HL-60 (cell line): ENCODE measurements around the gene HDAC9.

ENCODE experiments used
- POLR2AphosphoS5 ChIP-seq: IDR thresholded peaks from 2 replicates; pipeline ENCODE4 v1.6.1; 2012; ENCODE audit warnings: low read depth
- TF ChIP-seq, protein P1 (sequence below): IDR thresholded peaks from one replicate; pipeline ENCODE4 v1.5.1; 2011; ENCODE audit warnings: low read length, control low read depth, inconsistent platforms; ENCODE audit not compliant: insufficient read depth

DNA sequence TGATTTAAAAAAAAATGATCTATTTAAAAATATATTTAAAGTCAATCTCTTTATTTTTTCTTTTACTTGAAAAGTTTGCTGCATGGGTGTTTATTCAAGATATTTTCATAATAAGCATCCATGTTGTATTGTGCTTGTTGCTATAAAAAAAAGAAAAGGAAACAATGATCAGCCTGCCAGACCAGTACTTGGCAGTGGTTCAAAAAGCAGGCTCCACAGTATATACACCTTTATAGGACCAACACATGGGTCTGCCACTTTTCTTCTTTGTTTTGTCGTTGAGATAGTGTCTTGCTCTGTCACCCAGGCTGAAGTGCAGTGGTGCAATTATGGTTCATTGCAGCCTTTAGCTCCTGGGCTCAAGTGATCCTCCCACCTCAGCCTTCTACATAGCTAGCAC, 393.9 kb downstream of the HDAC9 start:
- TF ChIP-seq, protein P1, sequence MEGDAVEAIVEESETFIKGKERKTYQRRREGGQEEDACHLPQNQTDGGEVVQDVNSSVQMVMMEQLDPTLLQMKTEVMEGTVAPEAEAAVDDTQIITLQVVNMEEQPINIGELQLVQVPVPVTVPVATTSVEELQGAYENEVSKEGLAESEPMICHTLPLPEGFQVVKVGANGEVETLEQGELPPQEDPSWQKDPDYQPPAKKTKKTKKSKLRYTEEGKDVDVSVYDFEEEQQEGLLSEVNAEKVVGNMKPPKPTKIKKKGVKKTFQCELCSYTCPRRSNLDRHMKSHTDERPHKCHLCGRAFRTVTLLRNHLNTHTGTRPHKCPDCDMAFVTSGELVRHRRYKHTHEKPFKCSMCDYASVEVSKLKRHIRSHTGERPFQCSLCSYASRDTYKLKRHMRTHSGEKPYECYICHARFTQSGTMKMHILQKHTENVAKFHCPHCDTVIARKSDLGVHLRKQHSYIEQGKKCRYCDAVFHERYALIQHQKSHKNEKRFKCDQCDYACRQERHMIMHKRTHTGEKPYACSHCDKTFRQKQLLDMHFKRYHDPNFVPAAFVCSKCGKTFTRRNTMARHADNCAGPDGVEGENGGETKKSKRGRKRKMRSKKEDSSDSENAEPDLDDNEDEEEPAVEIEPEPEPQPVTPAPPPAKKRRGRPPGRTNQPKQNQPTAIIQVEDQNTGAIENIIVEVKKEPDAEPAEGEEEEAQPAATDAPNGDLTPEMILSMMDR: no peak
- TF ChIP-seq POLR2AphosphoS5: no peak
